H1 (cell line): Measurements from ENCODE around the gene RNF220. TPM values are rescaled to one million over a fixed set of nuclear protein-coding genes. Genes with fewer than 3 reads are reported as not detected.
A peak's percentile ranks its signal among the peaks of the same experiment; 100 is the strongest.

Experiments used
- CTCF ChIA-PET: fragments of 300-600 bp; sonication (Branson Sonifier 250); formaldehyde crosslinking; loops from one replicate; lab custom pipeline; 2021; ENCODE audit not compliant: partially characterized antibody; lab: Charles Lee
- POLR2A ChIA-PET: fragments of 300-600 bp; sonication (Branson Sonifier 250); formaldehyde crosslinking; loops from one replicate; lab custom pipeline; 2021; ENCODE audit warnings: inconsistent platforms; ENCODE audit not compliant: partially characterized antibody; lab: Charles Lee
- DNase-seq, 2 experiments: peaks; one replicate each; pipeline versions ENCODE4 v3.0.0 to v3.0.0-alpha.2; 2010 to 2022; ENCODE audit warnings: low spot score in 2 of 2, low read depth in 1 of 2, mixed read lengths in 1 of 2
- FAIRE-seq: peaks from 2 replicates; lab custom pipeline; 2011; peaks lifted over from hg19 to GRCh38; lab: Jason Lieb, UNC
- H2AFZ ChIP-seq: 2 replicates; pipeline ENCODE4 v1.8.1; 2012; ENCODE audit warnings: low read length, inconsistent platforms
- H2AK5ac ChIP-seq: 2 replicates; pipeline ENCODE4 v1.6.1; 2013; ENCODE audit warnings: low read depth, low read length
- H2BK120ac ChIP-seq: replicated peaks from 2 replicates; pipeline ENCODE3; 2013; ENCODE audit warnings: low read depth, low read length, inconsistent platforms
- H2BK12ac ChIP-seq: 2 replicates; pipeline ENCODE4 v1.6.1; 2013; ENCODE audit warnings: low read depth, low read length
- H2BK15ac ChIP-seq: 2 replicates; pipeline ENCODE4 v1.6.1; 2013; ENCODE audit warnings: low read length
- H2BK20ac ChIP-seq: 2 replicates; pipeline ENCODE4 v1.6.1; 2013; ENCODE audit warnings: low read length
- H2BK5ac ChIP-seq: 2 replicates; pipeline ENCODE4 v1.6.1; 2013; ENCODE audit warnings: low read depth, low read length
- H3K14ac ChIP-seq: 2 replicates; pipeline ENCODE4 v1.6.1; 2013; ENCODE audit warnings: inconsistent platforms; ENCODE audit not compliant: insufficient read length
- H3K18ac ChIP-seq: 2 replicates; pipeline ENCODE4 v1.6.1; 2013; ENCODE audit warnings: low read length; ENCODE audit errors: extremely low read depth
- H3K23ac ChIP-seq: 2 replicates; pipeline ENCODE4 v1.6.1; 2013; ENCODE audit warnings: inconsistent platforms; ENCODE audit not compliant: insufficient read length
- H3K23me2 ChIP-seq: 2 replicates; pipeline ENCODE4 v1.6.1; 2013; ENCODE audit warnings: low read depth, low read length
- H3K27ac ChIP-seq: 2 replicates; pipeline ENCODE4 v1.6.1; 2011; ENCODE audit warnings: low read depth, low read length, inconsistent platforms
- H3K27me3 ChIP-seq, 4 experiments: replicated peaks in 1 of 4; 1 replicate in 1 of 4; 2 replicates in 3 of 4; pipeline versions ENCODE4 v1.6.1 to v1.8.1; 2011 to 2013; ENCODE audit warnings: low read length in 3 of 4, mild to moderate bottlenecking in 3 of 4, inconsistent platforms in 2 of 4, mixed read lengths in 2 of 4, moderate library complexity in 1 of 4; ENCODE audit not compliant: control insufficient read depth in 3 of 4, insufficient read depth in 3 of 4; ENCODE audit errors: extremely low read depth in 1 of 4
- H3K36me3 ChIP-seq, 4 experiments: 2 replicates each; pipeline versions ENCODE4 v1.6.1 to v1.8.1; 2011 to 2013; ENCODE audit warnings: mild to moderate bottlenecking in 4 of 4, low read length in 3 of 4, moderate library complexity in 2 of 4, control low read depth in 1 of 4, inconsistent platforms in 1 of 4; ENCODE audit not compliant: insufficient read depth in 4 of 4, control insufficient read depth in 2 of 4
- H3K4ac ChIP-seq: replicated peaks from 2 replicates; pipeline ENCODE3; 2013; ENCODE audit warnings: low read length, low read depth, mixed read lengths, inconsistent platforms; ENCODE audit not compliant: insufficient read length
- H3K4me1 ChIP-seq, 4 experiments: replicated peaks in 1 of 4; 1 replicate in 1 of 4; 2 replicates in 3 of 4; pipeline versions ENCODE4 v1.6.1 to v1.8.1; 2011 to 2013; ENCODE audit warnings: low read length in 3 of 4, inconsistent platforms in 2 of 4, mixed read lengths in 1 of 4; ENCODE audit not compliant: insufficient read depth in 4 of 4, control insufficient read depth in 3 of 4
- H3K4me2 ChIP-seq, 2 experiments: 2 replicates each; pipeline versions ENCODE4 v1.6.1 to v1.8.1; 2011 to 2013; ENCODE audit warnings: low read depth in 2 of 2, low read length in 2 of 2, control low read depth in 1 of 2, inconsistent platforms in 1 of 2, mild to moderate bottlenecking in 1 of 2; ENCODE audit not compliant: insufficient read depth in 1 of 2
- H3K4me3 ChIP-seq, 4 experiments: fragments of 200-600, 300-600 bp in 1 of 4; sonication (generic), shearing (Covaris generic), sonication (Bioruptor Twin) in 1 of 4; 2 replicates each; pipeline versions ENCODE4 v1.5.1 to v1.8.1; 2011 to 2016; ENCODE audit warnings: low read length in 4 of 4, low read depth in 3 of 4, control low read depth in 2 of 4, inconsistent platforms in 2 of 4, mild to moderate bottlenecking in 2 of 4, mixed read lengths in 1 of 4, moderate library complexity in 1 of 4; ENCODE audit not compliant: insufficient read depth in 2 of 4; ENCODE audit errors: extremely low read depth in 1 of 4
- H3K56ac ChIP-seq: replicated peaks from 2 replicates; pipeline ENCODE3; 2013; ENCODE audit warnings: low read depth, mild to moderate bottlenecking, mixed read lengths, low read length, inconsistent platforms; ENCODE audit not compliant: insufficient read length
- H3K79me1 ChIP-seq: 2 replicates; pipeline ENCODE4 v1.6.1; 2013; ENCODE audit warnings: low read depth, low read length, control low read depth
- H3K79me2 ChIP-seq, 2 experiments: 2 replicates each; pipeline versions ENCODE4 v1.6.1 to v1.8.1; 2012 to 2013; ENCODE audit warnings: low read length in 2 of 2, mild to moderate bottlenecking in 2 of 2, inconsistent platforms in 1 of 2; ENCODE audit not compliant: insufficient read depth in 2 of 2, control insufficient read depth in 1 of 2
- H3K9ac ChIP-seq, 4 experiments: replicated peaks in 1 of 4; 1 replicate in 1 of 4; 2 replicates in 3 of 4; pipeline versions ENCODE4 v1.6.1 to v1.8.1; 2011 to 2013; ENCODE audit warnings: low read depth in 3 of 4, low read length in 3 of 4, control low read depth in 2 of 4, mild to moderate bottlenecking in 2 of 4, moderate library complexity in 2 of 4, inconsistent platforms in 1 of 4; ENCODE audit errors: extremely low read depth in 1 of 4
- H3K9me3 ChIP-seq, 2 experiments: 2 replicates each; pipeline versions ENCODE4 v1.6.1 to v1.8.1; 2012 to 2013; ENCODE audit warnings: mild to moderate bottlenecking in 2 of 2, moderate library complexity in 2 of 2, control low read depth in 1 of 2, inconsistent platforms in 1 of 2, low read depth in 1 of 2, low read length in 1 of 2, mixed read lengths in 1 of 2; ENCODE audit not compliant: insufficient read depth in 2 of 2
- H4K20me1 ChIP-seq, 2 experiments: replicated peaks in 1 of 2; 2 replicates each; pipeline versions ENCODE3 to v1.8.1; 2011 to 2013; ENCODE audit warnings: inconsistent platforms in 2 of 2, low read length in 2 of 2, mild to moderate bottlenecking in 1 of 2; ENCODE audit not compliant: insufficient read depth in 2 of 2, control insufficient read depth in 1 of 2
- H4K5ac ChIP-seq: 2 replicates; pipeline ENCODE4 v1.6.1; 2013; ENCODE audit warnings: low read length, low read depth, mixed read lengths, inconsistent platforms; ENCODE audit not compliant: insufficient read length
- H4K8ac ChIP-seq: 2 replicates; pipeline ENCODE4 v1.8.0; 2013; ENCODE audit warnings: mild to moderate bottlenecking, moderate library complexity, low read length, inconsistent platforms; ENCODE audit not compliant: insufficient read depth; ENCODE audit errors: extremely low read depth
- H4K91ac ChIP-seq: replicated peaks from 2 replicates; pipeline ENCODE3; 2013; ENCODE audit warnings: low read length, mixed read lengths, inconsistent platforms; ENCODE audit not compliant: insufficient read length
- CBX8 ChIP-seq: fragments of 300-800, 300-1000 bp; sonication (generic); IDR thresholded peaks from 2 replicates; pipeline ENCODE4 v1.7.1; 2016; ENCODE audit warnings: low read depth, low read length, borderline replicate concordance
- NRF1 ChIP-seq: IDR thresholded peaks from 2 replicates; pipeline ENCODE4 v1.6.1; 2011; ENCODE audit warnings: mild to moderate bottlenecking, low read depth, low read length, improper control_type of control experiment
- POLR2AphosphoS5 ChIP-seq: IDR thresholded peaks from 2 replicates; pipeline ENCODE4 v1.6.1; 2011; ENCODE audit warnings: low read depth, low read length
- WGBS, 2 experiments: shearing (Covaris generic) in 1 of 2; methylation state at CpG; one replicate each; pipeline versions ENCODE4 v1.1.6 to v1.1.7; 2013 to 2015; ENCODE audit warnings: low lambda C conversion rate in 2 of 2, mixed read lengths in 2 of 2, inconsistent platforms in 1 of 2, low coverage in 1 of 2, missing lambda C conversion rate in 1 of 2; ENCODE audit not compliant: insufficient replicate concordance in 2 of 2, insufficient coverage in 1 of 2, insufficient read length in 1 of 2; ENCODE audit errors: extremely low coverage in 1 of 2, missing lambda C conversion rate in 1 of 2; 5-methylcytosine and 5-hydroxymethylcytosine counted together
- polyA plus RNA-seq, 7 experiments: library from polyadenylated mRNA; depleted of rRNA in 3 of 7; stranded (reverse) in 5 of 7; unstranded in 2 of 7; fragments of >200 nt in 5 of 7; fragments of 200-250 nt in 2 of 7; gene quantifications; 1 replicate in 5 of 7; 2 replicates in 1 of 7; 4 replicates in 1 of 7; pipeline versions ENCODE4 v1.2.1 to v1.2.3, GENCODE V29; 2011 to 2013; ENCODE audit warnings: missing spikeins in 2 of 7, mixed read lengths in 2 of 7
- total RNA-seq: library from RNA; stranded (reverse); fragmentation: NEBNext Ultra II Directional; extraction: Animal tissue kit (Norgen Biotek cat#: 25700); gene quantifications from 2 replicates; pipeline ENCODE4 v1.2.1, GENCODE V29; 2021
- TF ChIP-seq, protein P1 (sequence below): IDR thresholded peaks from 2 replicates; pipeline ENCODE4 v1.6.1; 2012; ENCODE audit warnings: inconsistent platforms

Gene RNF220
- total and polyA plus RNA-seq, 2 of the 8 experiments (the other 6 are each of a cell fraction or from before 2014, with no cell fraction given), result 123 to 160 TPM

GRCh38 chr1:44642255-44642654, 237.2 kb downstream of the RNF220 start:
- POLR2A ChIA-PET, result interaction anchor here (0.9 to 30.8 kb wide), 7 partner anchors 0 to 404 kb away, joined by 3 to 633 read pairs (median 4); no protein-coding TSS in a partner anchor
- CTCF ChIA-PET, result interaction anchor here (0.6 to 15.0 kb wide), 10 partner anchors 7 to 1947 kb away, joined by 3 to 197 read pairs (median 6); partner anchors contain the start of genes ARMH1 and TMEM53
- no peak overlapping the region for H3K14ac ChIP-seq
- TF ChIP-seq POLR2AphosphoS5 (0 out of 2 replicates have a peak, but pooled peaks have one; percentile 30), CBX8 (no peak), NRF1 (no peak)
- TF ChIP-seq, protein P1, sequence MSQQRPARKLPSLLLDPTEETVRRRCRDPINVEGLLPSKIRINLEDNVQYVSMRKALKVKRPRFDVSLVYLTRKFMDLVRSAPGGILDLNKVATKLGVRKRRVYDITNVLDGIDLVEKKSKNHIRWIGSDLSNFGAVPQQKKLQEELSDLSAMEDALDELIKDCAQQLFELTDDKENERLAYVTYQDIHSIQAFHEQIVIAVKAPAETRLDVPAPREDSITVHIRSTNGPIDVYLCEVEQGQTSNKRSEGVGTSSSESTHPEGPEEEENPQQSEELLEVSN, result no peak
- TF ChIP-seq, all 59 proteins: peak for 1
- no peak for FAIRE-seq
- peaks cover 13% of the 10 kb centered on the region for H3K79me1 ChIP-seq
- H3K36me3 ChIP-seq, result peaks cover 19 to 70% (median 57%) of the 10 kb centered on the region in 4 experiments
- H2BK20ac ChIP-seq, result no peak overlapping the region
- H3K9ac ChIP-seq, result no peak overlapping the region
- H3K79me2 ChIP-seq, result no peaks in the 10 kb centered on the region
- H3K23ac ChIP-seq, result no peak overlapping the region
- no peak for DNase-seq
- H3K9me3 ChIP-seq, result no peaks in the 10 kb centered on the region
- H2BK15ac ChIP-seq, result no peak overlapping the region
- no peaks in the 10 kb centered on the region for H3K4me1 ChIP-seq
- no peak overlapping the region for H3K27ac ChIP-seq
- 84% methylated on average over 2 of the region's 2 CpGs; no CpG with 5 or more reads in 1 of the 2 experiments for WGBS, 2 experiments
- peaks cover 7 to 17% of the 10 kb centered on the region in 2 experiments for H4K20me1 ChIP-seq
- no peak overlapping the region for H4K91ac ChIP-seq
- H3K27me3 ChIP-seq, result no peaks in the 10 kb centered on the region
- no peak overlapping the region for H2BK12ac ChIP-seq
- no peak overlapping the region for H3K4me2 ChIP-seq
- no peak overlapping the region for H4K5ac ChIP-seq
- no peak overlapping the region for H4K8ac ChIP-seq
- H2BK5ac ChIP-seq, result no peak overlapping the region
- H3K18ac ChIP-seq, result no peak overlapping the region
- no peak overlapping the region for H2AK5ac ChIP-seq
- no peaks in the 10 kb centered on the region for H3K23me2 ChIP-seq
- no peak overlapping the region for H2BK120ac ChIP-seq
- H3K4me3 ChIP-seq, result no peak overlapping the region
- no peak overlapping the region for H3K56ac ChIP-seq
- no peak overlapping the region for H3K4ac ChIP-seq
- H2AFZ ChIP-seq, result no peak overlapping the region
